Stimulated activated CD8-positive, alpha-beta memory T cell treated with anti-CD3 and anti-CD28 coated beads, Interleukin-4, amount 100 ng/mL, for 24 hours (primary cell): ENCODE measurements around the gene PSME1.

Experiments used
- DNase-seq: peaks from one replicate; pipeline ENCODE4 v3.0.0-alpha.2; 2020; ENCODE audit warnings: low read depth

PSME1 gene

DNA sequence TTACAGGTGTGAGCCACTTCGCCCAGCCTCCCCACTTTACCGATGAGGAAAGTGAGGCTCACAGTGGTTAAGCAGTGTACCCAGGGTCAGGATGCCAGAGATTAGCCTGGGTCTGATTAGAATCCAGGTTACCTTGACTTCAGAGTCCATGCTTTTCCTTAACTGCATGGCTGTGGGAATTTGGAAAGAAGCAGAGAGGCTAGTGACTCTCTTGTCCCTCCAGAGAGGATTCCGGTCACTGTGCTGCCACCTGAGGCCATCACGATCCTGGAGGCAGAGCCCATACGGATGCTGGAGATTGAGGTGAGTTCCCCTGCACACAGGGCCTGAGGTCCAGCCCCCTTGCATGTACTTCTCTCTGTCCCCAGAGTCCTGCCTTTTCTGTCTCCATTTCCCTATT lies 40.6 kb downstream of the PSME1 start:
- no peak for DNase-seq

GRCh38 chr14:24177041-24177825 lies 41.2 kb downstream of the PSME1 start:
- no peak for DNase-seq

DNA sequence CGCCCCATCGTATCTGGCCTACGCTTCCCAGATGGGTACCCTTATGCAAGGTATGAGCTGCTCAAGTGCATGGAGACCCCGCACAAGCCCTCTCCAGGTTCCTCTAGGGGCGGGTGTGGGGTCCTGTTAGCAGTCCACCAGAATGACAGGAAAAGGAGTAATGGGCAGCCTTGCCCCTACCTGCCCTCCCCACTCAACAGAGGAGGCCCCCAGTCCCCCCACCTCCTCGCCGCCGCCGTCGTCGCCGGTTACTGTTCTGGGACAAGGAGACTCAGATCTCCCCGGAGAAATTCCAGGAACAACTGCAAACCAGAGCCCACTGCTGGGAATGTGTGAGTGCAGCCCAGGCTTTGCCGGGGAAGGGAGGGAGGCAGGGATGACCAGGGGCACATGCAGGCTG lies 41.9 kb downstream of the PSME1 start:
- no peak for DNase-seq

DNA sequence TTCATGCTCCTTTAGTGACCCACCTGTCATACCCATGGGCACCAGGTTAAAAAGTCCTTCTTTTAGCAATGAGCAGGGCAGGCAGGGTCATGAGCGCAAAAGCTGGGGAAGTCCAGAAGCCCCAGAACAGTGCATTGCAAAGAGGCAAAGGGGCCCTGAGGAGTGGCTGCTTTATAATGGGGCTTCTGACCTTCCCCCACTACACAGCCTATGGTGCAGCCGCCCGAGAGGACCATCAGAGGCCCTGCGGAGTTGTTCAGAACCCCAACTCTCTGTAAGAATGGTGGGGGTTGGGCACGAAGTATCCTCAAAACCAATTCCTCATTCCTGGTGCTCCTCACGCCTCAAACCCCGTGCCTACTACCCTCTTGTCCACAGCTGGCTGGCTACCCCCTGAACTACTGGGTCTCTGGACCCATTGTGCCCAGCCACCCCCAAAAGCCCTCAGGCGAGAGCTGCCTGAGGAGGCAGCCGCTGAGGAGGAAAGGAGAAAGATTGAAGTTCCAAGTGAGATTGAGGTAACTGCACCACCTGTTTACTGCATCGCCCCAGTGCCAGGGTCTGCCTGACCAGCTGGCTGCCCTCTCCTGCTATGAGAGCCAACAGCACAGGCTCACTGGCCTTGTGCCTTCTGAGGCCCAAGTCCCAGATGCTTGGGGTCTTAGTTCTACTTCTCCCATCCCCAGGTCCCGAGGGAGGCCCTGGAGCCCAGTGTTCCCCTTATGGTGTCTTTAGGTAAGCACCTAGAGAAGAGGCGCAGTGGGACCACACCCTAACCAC lies 42.6 kb downstream of the PSME1 start:
- no peak for DNase-seq

DNA sequence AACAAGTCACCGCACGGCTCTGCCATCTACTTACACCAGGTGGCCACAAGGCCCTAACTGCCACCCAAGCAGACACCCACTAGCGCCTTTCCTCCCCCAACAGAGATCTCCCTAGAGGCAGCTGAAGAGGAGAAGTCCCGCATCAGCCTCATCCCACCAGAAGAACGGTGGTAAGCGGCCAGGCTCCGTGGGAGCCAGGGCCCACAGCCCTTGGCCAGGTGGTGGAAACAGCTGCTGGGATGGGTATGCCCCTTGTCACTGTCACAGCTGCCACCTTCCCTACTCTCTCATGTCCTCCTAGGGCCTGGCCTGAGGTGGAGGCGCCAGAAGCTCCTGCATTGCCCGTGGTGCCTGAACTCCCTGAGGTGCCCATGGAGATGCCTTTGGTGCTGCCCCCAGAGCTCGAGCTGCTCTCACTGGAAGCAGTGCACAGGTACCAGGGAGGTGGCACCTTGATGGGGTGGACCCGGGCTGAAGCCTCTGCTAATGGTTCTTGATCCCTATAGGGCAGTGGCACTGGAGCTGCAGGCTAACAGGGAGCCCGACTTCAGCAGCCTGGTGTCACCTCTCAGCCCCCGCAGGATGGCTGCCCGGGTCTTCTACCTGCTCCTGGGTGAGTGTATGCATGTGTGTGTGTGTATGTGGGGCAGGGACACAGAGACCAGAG lies 43.4 kb downstream of the PSME1 start:
- DNase-seq = no peak

- no peak for DNase-seq
Measured at GRCh38 chr14:24179961-24180796, 44.2 kb downstream of the PSME1 start.

DNA sequence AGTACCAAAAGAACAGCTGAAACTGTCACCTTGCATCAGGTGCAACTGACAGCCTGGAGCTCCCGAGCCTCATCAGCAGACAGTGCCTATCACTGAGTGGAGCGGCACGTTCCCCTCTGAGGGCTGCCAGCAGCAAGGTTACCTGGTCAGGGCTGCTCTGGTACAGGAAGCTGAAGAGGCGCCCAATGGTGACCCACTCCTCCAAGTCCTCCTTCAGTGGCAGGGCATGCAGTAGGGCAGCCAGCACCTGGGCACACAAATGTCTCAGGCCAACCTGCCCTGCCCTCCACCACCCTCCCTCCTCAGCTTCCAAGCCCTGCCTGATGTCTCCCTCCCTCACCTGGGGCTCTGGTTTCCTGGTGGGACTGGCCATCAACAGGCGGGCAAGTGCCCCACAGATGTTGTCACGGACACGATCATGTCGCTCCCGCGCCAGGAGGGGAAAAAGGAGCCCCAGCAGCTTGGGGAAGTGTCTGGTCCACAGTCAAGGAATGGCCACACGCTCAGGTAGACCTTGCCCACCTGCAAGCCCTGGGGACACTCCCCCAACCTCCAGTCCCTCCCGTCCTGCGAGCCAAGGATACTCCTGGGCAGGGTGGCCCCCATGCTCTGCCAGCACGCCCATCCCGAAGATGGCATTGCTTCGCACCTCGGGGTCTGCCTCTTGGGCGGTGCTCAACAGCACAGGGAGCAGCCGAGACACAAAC lies 45.5 kb downstream of the PSME1 start:
- no peak for DNase-seq

- DNase-seq = no peak
Measured at GRCh38 chr14:24182110-24182882, 46.3 kb downstream of the PSME1 start.

- DNase-seq = no peak
Measured at GRCh38 chr14:24183014-24183481, 47.1 kb downstream of the PSME1 start.

DNA sequence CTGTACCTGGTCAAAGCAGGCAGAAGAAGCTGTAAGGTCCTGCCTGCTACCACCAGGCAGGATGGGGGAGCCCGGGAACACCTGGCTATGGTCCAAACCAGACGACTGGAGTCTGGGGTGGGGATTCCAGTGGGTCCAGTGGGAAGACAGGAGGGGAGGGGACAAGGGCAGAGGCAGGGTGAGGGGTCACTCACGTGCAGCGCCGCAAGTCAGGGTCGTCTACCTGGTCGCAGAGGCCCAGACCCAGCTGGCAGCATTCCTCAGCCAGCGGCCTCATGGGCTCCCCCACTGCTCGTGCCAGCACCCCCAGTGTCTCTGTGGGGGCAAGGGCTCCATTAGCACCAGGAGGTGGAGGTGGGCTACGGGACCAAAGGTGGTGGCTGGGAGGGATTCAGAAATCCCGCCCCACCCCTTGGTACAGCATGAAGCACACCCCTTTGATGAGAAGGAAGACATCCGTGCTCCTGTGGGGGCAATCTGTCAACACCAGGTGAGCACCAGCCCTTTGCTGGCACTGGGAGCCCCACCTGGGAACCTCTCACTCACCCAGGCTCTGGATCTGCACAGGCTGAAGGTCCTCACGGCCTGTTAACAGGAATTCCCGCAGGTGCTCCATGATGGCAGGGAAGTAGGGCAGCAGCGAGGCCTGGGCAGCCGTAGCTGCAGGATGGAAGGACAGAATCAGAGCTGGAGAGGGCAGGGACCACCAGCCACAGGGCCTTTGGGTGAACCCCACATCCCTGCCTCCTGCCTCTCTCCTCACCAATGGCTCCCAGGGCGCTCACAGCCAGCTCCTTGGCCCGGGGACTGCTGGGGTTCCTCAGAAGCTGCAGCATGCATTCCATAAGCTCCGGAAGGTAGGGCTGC lies 48.3 kb downstream of the PSME1 start:
- no peak for DNase-seq

DNA sequence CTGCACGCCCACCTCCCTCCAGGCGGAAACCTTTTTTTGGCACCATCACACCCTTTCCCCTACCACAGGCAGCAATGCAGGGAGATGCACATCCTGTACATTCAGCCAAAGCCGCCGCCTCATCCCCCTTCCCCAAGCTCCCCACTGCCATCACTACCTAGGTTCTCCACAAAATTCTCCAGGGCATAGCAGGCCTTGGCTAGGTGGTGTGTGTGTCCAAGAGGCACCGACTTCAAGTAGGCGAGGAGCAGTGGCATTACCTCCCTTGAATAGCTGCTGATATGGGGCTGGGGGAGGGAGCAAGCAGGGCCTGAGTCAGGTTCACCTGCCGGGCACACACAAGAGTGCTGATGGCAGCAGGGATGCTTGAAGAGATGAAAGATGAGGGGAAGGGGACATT lies 49.0 kb downstream of the PSME1 start:
- no peak for DNase-seq

DNA sequence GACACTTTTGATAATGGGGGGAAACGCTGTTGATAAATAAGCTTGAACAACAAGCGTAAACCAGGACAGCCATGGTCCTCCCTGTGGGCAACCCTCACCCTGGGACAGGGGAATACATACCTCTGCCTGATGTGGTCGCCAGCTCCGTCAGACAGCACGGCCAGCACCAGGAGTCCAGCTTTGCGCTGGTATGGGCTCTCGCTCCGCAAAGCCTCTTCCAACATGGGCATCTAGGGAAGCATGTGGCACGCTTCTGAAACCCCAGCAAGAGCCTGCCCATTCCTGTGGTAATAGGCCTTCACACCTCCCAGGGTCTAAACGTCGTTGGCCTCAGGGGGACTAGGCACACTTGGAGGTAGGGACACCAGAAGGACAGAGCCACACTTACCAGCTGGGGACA lies 49.7 kb downstream of the PSME1 start:
- no peak for DNase-seq

GRCh38 chr14:24186831-24187538 lies 51.0 kb downstream of the PSME1 start:
- no peak for DNase-seq

DNA sequence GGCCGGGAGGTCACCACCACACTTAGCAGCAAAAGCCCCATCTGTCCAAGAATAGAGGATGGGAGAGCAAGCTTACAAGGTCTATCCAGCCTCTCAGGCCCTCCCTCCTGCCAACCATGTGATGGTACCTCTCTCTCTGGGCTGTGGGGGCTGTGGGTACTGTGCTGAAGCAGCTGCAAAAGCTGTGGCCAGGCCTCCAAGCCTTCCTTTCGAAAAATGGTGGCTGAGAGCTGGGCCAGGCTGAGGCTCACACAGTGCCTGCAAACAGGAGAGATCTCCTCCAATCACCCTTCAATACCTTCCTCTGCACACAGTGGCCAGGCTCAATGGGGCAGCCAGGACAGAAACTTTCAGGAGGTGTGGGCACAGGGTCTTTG lies 51.5 kb downstream of the PSME1 start:
- no peak for DNase-seq
